ENCODE data around the gene LARGE1. TPM values are rescaled to one million over a fixed set of nuclear protein-coding genes. Genes with fewer than 3 reads are reported as not detected.

Gene LARGE1
- total RNA-seq, 1 experiment from 2014 or later, result 5.2 TPM

- Mint-ChIP-seq H3K36me3 (ENCODE audit: insufficient read depth, unreplicated experiment) (no peaks in the 10 kb centered on the region), H3K27ac (ENCODE audit: low read depth, unreplicated experiment) (peak overlapping the region; percentile 52), H3K4me1 (ENCODE audit: insufficient read depth, unreplicated experiment) (peaks cover 40% of the 10 kb centered on the region), H3K4me3 (ENCODE audit: unreplicated experiment) (no peak overlapping the region), H3K9me3 (ENCODE audit: unreplicated experiment) (no peaks in the 10 kb centered on the region), H3K27me3 (ENCODE audit: insufficient read depth, unreplicated experiment) (no peaks in the 10 kb centered on the region)
- ChIA-PET CTCF (interaction anchor here (1.1 to 1.2 kb wide), 2 partner anchors 13 to 555 kb away, joined by 3 to 4 read pairs; no protein-coding TSS in a partner anchor), POLR2A (interaction anchor here (0.8 to 1.6 kb wide), 5 partner anchors 9 to 241 kb away, joined by 3 read pairs; no protein-coding TSS in a partner anchor)
- BruUV-seq (replicated peaks), result no TSS peak
- no peak for TF ChIP-seq CTCF (IDR thresholded peaks at IDR 0.05; ENCODE audit: unreplicated experiment)
- DNase-seq (ENCODE audit: unreplicated experiment), result peak; percentile 77
- intact Hi-C loops (cut with micrococcal nuclease), result no loop called here
Measured at GRCh38 chr22:33242078-33242477, 678.2 kb downstream of the LARGE1 start.

GRCh38 chr22:33240888-33241475 lies 679.3 kb downstream of the LARGE1 start:
- TF ChIP-seq CTCF (IDR thresholded peaks at IDR 0.05; ENCODE audit: unreplicated experiment), result no peak
- Mint-ChIP-seq H3K27ac (ENCODE audit: low read depth, unreplicated experiment) (peak overlapping the region; percentile 52), H3K4me1 (ENCODE audit: insufficient read depth, unreplicated experiment) (peaks cover 34% of the 10 kb centered on the region), H3K4me3 (ENCODE audit: unreplicated experiment) (no peak overlapping the region), H3K27me3 (ENCODE audit: insufficient read depth, unreplicated experiment) (no peaks in the 10 kb centered on the region), H3K9me3 (ENCODE audit: unreplicated experiment) (no peaks in the 10 kb centered on the region), H3K36me3 (ENCODE audit: insufficient read depth, unreplicated experiment) (no peaks in the 10 kb centered on the region)
- BruUV-seq (replicated peaks), result no TSS peak
- CTCF ChIA-PET, result interaction anchor here (0.8 kb wide), 1 partner anchor 414 kb away, joined by 3 read pairs; no protein-coding TSS in a partner anchor
- POLR2A ChIA-PET, result interaction anchor here (1.2 to 1.6 kb wide), 2 partner anchors 12 to 13 kb away, joined by 3 read pairs; no protein-coding TSS in a partner anchor
- peak; percentile 81 for DNase-seq (ENCODE audit: unreplicated experiment)
- intact Hi-C loops (cut with micrococcal nuclease), result no loop called here

GRCh38 chr22:33232071-33232470 lies 688.2 kb downstream of the LARGE1 start:
- Mint-ChIP-seq H3K4me1 (ENCODE audit: insufficient read depth, unreplicated experiment) (no peaks in the 10 kb centered on the region), H3K9me3 (ENCODE audit: unreplicated experiment) (peaks cover 32% of the 10 kb centered on the region), H3K4me3 (ENCODE audit: unreplicated experiment) (no peak overlapping the region)

More at GRCh38 chr22:33232071-33232470, 688.2 kb downstream of the LARGE1 start:
- DNase-seq (ENCODE audit: unreplicated experiment), result no peak
- BruUV-seq (replicated peaks), result no TSS peak
- Mint-ChIP-seq H3K27ac (ENCODE audit: low read depth, unreplicated experiment) (no peak overlapping the region), H3K36me3 (ENCODE audit: insufficient read depth, unreplicated experiment) (no peaks in the 10 kb centered on the region), H3K27me3 (ENCODE audit: insufficient read depth, unreplicated experiment) (no peaks in the 10 kb centered on the region)
- intact Hi-C loops (cut with micrococcal nuclease), result no loop called here
- no peak for TF ChIP-seq CTCF (IDR thresholded peaks at IDR 0.05; ENCODE audit: unreplicated experiment)
- CTCF ChIA-PET, result interaction anchor here (0.7 kb wide), 1 partner anchor 14 kb away, joined by 3 read pairs; no protein-coding TSS in a partner anchor
- POLR2A ChIA-PET, result no interaction called here

All from MCF 10A (cell line).